ENCODE data around the gene PTBP3.

GRCh38 chr9:112361601-112362000, 28.2 kb upstream of the PTBP3 start:
- TF ChIP-seq CTCF (conservative IDR thresholded peaks at IDR 0.05) (peak; percentile 78), EZH2 (IDR thresholded peaks at IDR 0.05; ENCODE audit: low read depth) (no peak)
